GM12872 (cell line): ENCODE data around the gene SIX2.

ENCODE experiments used
- TF ChIP-seq, protein P1 (sequence below): IDR thresholded peaks from 3 replicates; pipeline ENCODE4 v1.5.1; 2011; ENCODE audit warnings: low read depth, mild to moderate bottlenecking, low read length, moderate library complexity; ENCODE audit not compliant: insufficient read depth

SIX2 gene

DNA sequence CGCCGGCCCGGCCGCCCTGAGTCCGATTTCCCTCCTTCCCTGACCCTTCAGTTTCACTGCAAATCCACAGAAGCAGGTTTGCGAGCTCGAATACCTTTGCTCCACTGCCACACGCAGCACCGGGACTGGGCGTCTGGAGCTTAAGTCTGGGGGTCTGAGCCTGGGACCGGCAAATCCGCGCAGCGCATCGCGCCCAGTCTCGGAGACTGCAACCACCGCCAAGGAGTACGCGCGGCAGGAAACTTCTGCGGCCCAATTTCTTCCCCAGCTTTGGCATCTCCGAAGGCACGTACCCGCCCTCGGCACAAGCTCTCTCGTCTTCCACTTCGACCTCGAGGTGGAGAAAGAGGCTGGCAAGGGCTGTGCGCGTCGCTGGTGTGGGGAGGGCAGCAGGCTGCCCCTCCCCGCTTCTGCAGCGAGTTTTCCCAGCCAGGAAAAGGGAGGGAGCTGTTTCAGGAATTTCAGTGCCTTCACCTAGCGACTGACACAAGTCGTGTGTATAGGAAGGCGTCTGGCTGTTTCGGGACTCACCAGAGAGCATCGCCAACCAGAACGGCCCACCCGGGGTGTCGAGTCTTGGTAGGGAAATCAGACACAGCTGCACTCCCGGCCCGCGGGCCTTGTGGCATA, 4.6 kb downstream of the SIX2 start:
- TF ChIP-seq, protein P1, sequence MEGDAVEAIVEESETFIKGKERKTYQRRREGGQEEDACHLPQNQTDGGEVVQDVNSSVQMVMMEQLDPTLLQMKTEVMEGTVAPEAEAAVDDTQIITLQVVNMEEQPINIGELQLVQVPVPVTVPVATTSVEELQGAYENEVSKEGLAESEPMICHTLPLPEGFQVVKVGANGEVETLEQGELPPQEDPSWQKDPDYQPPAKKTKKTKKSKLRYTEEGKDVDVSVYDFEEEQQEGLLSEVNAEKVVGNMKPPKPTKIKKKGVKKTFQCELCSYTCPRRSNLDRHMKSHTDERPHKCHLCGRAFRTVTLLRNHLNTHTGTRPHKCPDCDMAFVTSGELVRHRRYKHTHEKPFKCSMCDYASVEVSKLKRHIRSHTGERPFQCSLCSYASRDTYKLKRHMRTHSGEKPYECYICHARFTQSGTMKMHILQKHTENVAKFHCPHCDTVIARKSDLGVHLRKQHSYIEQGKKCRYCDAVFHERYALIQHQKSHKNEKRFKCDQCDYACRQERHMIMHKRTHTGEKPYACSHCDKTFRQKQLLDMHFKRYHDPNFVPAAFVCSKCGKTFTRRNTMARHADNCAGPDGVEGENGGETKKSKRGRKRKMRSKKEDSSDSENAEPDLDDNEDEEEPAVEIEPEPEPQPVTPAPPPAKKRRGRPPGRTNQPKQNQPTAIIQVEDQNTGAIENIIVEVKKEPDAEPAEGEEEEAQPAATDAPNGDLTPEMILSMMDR, result no peak

DNA sequence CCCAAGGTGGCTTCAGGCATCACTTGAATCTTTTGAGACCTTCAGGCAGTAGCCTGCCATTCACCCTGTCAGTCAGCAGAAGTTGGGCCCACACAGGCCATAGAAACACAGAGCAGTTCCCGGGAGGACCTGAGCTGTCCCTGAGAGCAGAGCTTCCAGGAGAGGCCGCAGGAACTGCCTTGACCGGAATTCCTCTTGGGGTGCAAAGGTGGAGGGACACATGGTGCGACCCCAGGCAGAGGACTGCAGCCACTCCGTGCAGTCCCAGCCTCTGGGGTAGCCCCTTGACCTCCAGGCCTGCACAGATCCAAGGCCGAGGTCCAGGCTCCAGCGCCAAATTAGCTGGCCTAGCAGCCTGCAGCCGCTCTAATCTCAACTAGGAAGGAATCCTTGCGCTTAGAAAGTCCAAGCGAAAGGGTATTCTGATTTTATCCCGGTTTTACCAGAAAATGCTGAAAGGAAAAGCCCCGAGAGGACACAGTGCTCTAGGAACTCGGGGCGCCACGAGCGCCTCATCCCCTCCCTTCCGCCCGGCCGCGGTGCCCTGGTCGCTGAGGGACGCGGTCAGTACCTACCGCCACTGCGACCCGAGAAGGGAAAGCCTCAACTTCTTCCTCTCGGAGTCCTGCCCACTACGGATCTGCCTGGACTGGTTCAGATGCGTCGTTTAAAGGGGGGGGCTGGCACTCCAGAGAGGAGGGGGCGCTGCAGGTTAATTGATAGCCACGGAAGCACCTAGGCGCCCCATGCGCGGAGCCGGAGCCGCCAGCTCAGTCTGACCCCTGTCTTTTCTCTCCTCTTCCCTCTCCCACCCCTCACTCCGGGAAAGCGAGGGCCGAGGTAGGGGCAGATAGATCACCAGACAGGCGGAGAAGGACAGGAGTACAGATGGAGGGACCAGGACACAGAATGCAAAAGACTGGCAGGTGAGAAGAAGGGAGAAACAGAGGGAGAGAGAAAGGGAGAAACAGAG, 5.4 kb downstream of the SIX2 start:
- TF ChIP-seq, protein P1, result no peak

DNA sequence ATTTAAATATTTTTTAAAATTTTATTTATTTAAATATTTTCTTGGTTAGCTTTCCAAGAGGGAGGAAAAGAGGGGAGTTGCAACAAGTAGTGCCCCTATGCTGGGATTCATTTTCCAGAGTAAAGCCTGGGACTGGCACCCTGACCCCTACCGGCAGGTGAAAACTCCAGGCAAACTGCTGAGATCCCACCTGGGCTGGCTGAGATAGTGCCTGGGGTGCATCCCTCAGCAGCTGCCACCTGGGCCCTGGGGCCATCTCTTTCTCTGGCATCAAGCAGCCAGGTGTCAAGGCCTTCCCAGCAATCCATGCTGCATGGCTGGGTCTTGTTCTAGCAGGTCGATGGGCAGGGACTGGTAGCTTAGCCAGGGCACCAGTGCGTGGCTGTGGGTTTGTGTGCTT, 6.6 kb downstream of the SIX2 start:
- TF ChIP-seq, protein P1, result no peak

DNA sequence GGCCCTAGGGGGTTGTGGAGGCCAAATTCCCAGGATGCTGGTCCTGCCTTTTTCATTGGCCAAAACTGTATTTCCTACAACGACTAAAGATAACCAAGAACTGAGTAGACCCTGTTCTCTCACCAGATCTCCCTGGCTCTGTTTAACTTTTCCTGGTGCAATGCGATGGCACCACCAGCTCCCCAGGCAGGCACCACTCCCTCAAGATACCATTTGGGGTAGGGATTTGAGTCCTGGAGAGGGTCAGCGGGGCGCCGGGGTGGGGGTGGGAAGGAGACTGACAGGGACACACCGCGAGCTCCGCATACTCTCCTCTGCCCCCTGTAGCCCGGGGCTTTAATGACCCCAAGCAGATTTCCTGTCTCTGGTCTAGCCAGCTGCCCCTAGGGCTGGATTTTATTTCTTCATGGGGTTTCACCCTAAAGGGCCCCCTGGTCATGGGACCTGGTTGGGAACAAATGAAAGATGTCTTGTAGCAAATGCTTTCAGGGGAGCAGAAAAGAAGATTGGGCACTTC, 7.3 kb downstream of the SIX2 start:
- TF ChIP-seq, protein P1, result 0 out of 3 replicates have a peak, but pooled peaks have one; percentile 19

DNA sequence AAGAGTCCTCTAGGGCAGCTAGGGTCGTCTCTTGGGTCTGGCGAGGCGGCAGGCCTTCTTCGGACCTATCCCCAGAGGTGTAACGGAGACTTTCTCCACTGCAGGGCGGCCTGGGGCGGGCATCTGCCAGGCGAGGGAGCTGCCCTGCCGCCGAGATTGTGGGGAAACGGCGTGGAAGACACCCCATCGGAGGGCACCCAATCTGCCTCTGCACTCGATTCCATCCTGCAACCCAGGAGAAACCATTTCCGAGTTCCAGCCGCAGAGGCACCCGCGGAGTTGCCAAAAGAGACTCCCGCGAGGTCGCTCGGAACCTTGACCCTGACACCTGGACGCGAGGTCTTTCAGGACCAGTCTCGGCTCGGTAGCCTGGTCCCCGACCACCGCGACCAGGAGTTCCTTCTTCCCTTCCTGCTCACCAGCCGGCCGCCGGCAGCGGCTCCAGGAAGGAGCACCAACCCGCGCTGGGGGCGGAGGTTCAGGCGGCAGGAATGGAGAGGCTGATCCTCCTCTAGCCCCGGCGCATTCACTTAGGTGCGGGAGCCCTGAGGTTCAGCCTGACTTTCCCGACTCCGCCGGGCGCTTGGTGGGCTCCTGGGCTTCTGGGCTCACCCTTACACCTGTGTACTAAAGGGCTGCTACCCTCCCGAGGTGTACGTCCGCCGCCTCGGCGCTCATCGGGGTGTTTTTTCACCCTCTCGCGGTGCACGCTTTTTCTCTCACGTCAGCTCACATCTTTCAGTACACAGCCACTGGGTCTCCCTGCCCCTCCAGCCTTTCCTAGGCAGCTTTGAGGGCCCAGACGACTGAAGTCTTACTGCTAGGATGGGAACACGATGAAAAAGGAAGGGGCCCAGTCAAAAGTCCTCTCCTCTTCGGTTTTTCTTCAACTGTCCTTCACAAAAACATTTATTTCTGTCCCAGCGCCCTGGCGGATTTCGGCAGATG, 8.1 kb downstream of the SIX2 start:
- TF ChIP-seq, protein P1, result no peak

DNA sequence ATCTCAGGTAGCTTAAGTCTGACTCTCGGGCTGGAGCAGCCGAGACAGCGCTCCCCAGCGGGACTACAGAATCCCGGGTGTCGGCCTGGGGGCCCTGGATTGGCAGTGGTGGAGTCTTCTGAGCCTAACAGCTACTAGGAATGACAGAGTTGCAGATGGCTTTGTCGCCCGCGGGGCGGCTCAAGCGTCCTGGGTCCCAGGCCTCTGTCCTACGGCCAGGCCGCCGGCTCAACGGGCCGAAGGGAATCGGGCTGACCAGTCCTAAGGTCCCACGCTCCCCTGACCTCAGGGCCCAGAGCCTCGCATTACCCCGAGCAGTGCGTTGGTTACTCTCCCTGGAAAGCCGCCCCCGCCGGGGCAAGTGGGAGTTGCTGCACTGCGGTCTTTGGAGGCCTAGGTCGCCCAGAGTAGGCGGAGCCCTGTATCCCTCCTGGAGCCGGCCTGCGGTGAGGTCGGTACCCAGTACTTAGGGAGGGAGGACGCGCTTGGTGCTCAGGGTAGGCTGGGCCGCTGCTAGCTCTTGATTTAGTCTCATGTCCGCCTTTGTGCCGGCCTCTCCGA, 8.8 kb downstream of the SIX2 start:
- TF ChIP-seq, protein P1, result no peak

DNA sequence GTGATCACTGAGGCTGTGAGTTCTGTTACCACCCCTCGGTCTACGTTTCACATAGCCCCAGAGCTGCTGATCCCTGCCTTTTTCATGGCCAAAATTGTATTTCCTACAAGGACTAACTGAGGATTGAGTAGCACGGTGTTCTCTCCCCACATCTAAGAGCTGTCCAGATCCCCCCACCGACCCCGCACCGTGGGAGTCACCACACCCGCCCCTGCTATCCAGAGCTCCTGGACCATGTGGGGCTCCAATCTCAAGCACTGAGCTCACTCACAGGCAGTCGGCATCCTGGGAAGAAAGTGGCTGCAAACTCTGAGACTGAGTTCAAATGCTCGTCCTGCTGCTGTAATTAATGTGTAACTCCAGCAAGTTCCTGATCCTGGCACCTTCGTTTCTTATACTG, 9.7 kb downstream of the SIX2 start:
- TF ChIP-seq, protein P1, result no peak
